Endothelial cell of umbilical vein (primary cell): ENCODE measurements around the gene SDR39U1. TPM values are rescaled to one million over a fixed set of nuclear protein-coding genes. Genes with fewer than 3 reads are reported as not detected.

Source experiments
- BruUV-seq: library from RNA; stranded (reverse); fragments of 400-500 nt; replicated peaks from 2 replicates; lab custom pipeline; 2021; lab: Mats Ljungman, UMichigan
- CTCF ChIA-PET: fragments of 300-600, 350-600 bp; sonication (Branson Sonifier 250); formaldehyde crosslinking; loops from one replicate; lab custom pipeline; 2021; ENCODE audit warnings: antibody characterized with exemption, inconsistent platforms; lab: Charles Lee
- POLR2A ChIA-PET: fragments of 300-600, 350-600 bp; sonication (Branson Sonifier 250); formaldehyde crosslinking; loops from one replicate; lab custom pipeline; 2021; ENCODE audit warnings: antibody characterized with exemption, inconsistent platforms; lab: Charles Lee
- DNase-seq: peaks from one replicate; pipeline ENCODE4 v3.0.0-alpha.2; 2011; ENCODE audit warnings: low read depth, low spot score
- FAIRE-seq: peaks from 2 replicates; lab custom pipeline; 2011; peaks lifted over from hg19 to GRCh38; lab: Jason Lieb, UNC
- H2AFZ ChIP-seq: 2 replicates; pipeline ENCODE4 v1.6.0; 2012; ENCODE audit warnings: low read depth, low read length, control low read depth, inconsistent platforms
- H3K27ac ChIP-seq: 2 replicates; pipeline ENCODE4 v1.5.1; 2011; ENCODE audit warnings: low read depth, mild to moderate bottlenecking, control low read depth, low read length, moderate library complexity; ENCODE audit not compliant: insufficient read depth
- H3K27me3 ChIP-seq, 2 experiments: 2 replicates each; pipeline versions ENCODE4 v1.6.0 to v1.6.1; 2011; ENCODE audit warnings: low read length in 2 of 2, mixed read lengths in 1 of 2; ENCODE audit not compliant: control insufficient read depth in 2 of 2, insufficient read depth in 2 of 2
- H3K36me3 ChIP-seq, 2 experiments: 2 replicates in 1 of 2; 3 replicates in 1 of 2; pipeline ENCODE4 v1.5.1; 2011; ENCODE audit warnings: low read length in 2 of 2, mild to moderate bottlenecking in 1 of 2, moderate library complexity in 1 of 2; ENCODE audit not compliant: control insufficient read depth in 2 of 2, insufficient read depth in 2 of 2; ENCODE audit errors: extremely low read depth in 1 of 2
- H3K4me1 ChIP-seq: 3 replicates; pipeline ENCODE4 v1.5.1; 2011; ENCODE audit warnings: mild to moderate bottlenecking, low read length; ENCODE audit not compliant: control insufficient read depth, insufficient read depth; ENCODE audit errors: extremely low read depth
- H3K4me2 ChIP-seq: 2 replicates; pipeline ENCODE4 v1.6.1; 2011; ENCODE audit warnings: low read length, control low read depth, mixed read lengths; ENCODE audit not compliant: insufficient read depth
- H3K4me3 ChIP-seq, 3 experiments: fragments of 200-600 bp in 1 of 3; sonication (generic), shearing (Covaris generic) in 1 of 3; replicated peaks in 1 of 3; 2 replicates each; pipeline ENCODE4 v1.5.1; 2011 to 2016; ENCODE audit warnings: control low read depth in 3 of 3, low read length in 3 of 3, mild to moderate bottlenecking in 2 of 3, inconsistent platforms in 1 of 3, low read depth in 1 of 3, moderate library complexity in 1 of 3; ENCODE audit not compliant: insufficient read depth in 1 of 3
- H3K79me2 ChIP-seq: 2 replicates; pipeline ENCODE4 v1.6.0; 2012; ENCODE audit warnings: low read length, inconsistent platforms; ENCODE audit not compliant: control insufficient read depth, insufficient read depth
- H3K9ac ChIP-seq: replicated peaks from 2 replicates; pipeline ENCODE3; 2011; ENCODE audit warnings: low read length, control low read depth; ENCODE audit not compliant: insufficient read depth; ENCODE audit errors: extremely low read depth
- H3K9me1 ChIP-seq: replicated peaks from 3 replicates; pipeline ENCODE4 v1.6.0; 2011; ENCODE audit warnings: mild to moderate bottlenecking, low read length; ENCODE audit not compliant: control insufficient read depth, insufficient read depth; ENCODE audit errors: extremely low read depth
- H3K9me3 ChIP-seq: replicated peaks from 2 replicates; pipeline ENCODE4 v1.5.1; 2012; ENCODE audit warnings: low read length, inconsistent platforms; ENCODE audit not compliant: control insufficient read depth, insufficient read depth
- H4K20me1 ChIP-seq: replicated peaks from 2 replicates; pipeline ENCODE3; 2011; ENCODE audit warnings: mild to moderate bottlenecking, low read length; ENCODE audit not compliant: control insufficient read depth, insufficient read depth; ENCODE audit errors: extremely low read depth
- MYC ChIP-seq: IDR thresholded peaks from one replicate; pipeline ENCODE4 v1.6.1; 2011; ENCODE audit warnings: mild to moderate bottlenecking, low read depth, low read length
- POLR2A ChIP-seq: IDR thresholded peaks from 2 replicates; pipeline ENCODE4 v1.6.1; 2012; ENCODE audit warnings: low read depth, mild to moderate bottlenecking, control low read depth, low read length
- POLR2AphosphoS5 ChIP-seq: IDR thresholded peaks from 2 replicates; pipeline ENCODE4 v1.6.1; 2012; ENCODE audit warnings: low read depth, mild to moderate bottlenecking, control low read depth, low read length, moderate library complexity; ENCODE audit not compliant: insufficient read depth
- dilution Hi-C: fragments of 300-500 bp; cut with MboI; formaldehyde crosslinking; loops from one replicate; pipeline ENCODE4 v1.15.0; 2019; ENCODE audit warnings: low sequenced_read_pairs; ENCODE audit not compliant: extremely low pct_ligation_motif_present
- intact Hi-C: fragments of 100-400 bp; cut with micrococcal nuclease; formaldehyde crosslinking; loops from one replicate; pipeline ENCODE4 v1.10.0; 2022
- polyA plus RNA-seq, 4 experiments: library from polyadenylated mRNA; depleted of rRNA in 3 of 4; stranded (reverse) in 3 of 4; unstranded in 1 of 4; fragments of >200 nt; gene quantifications; 2 replicates each; pipeline versions ENCODE4 v1.2.1 to v1.2.3, GENCODE V29; 2011 to 2012; ENCODE audit warnings: missing spikeins in 1 of 4
- total RNA-seq: library from RNA; stranded (reverse); gene quantifications from 2 replicates; pipeline ENCODE4 v1.2.3, GENCODE V29; 2021
- TF ChIP-seq, protein P1 (sequence below), 2 donors: IDR thresholded peaks; 1 replicate in 1 of 2; 2 replicates in 1 of 2; pipeline ENCODE4 v1.5.1; 2011; ENCODE audit warnings: low read length in 2 of 2, mild to moderate bottlenecking in 2 of 2, moderate library complexity in 2 of 2, control low read depth in 1 of 2, inconsistent platforms in 1 of 2, low read depth in 1 of 2; ENCODE audit not compliant: insufficient read depth in 1 of 2; ENCODE audit errors: extremely low read depth in 1 of 2

Gene SDR39U1
- total and polyA plus RNA-seq, 2 donors (not counting 3 experiments of a cell fraction or from before 2014, with no cell fraction given) = 40.2 to 72.6 TPM

DNA sequence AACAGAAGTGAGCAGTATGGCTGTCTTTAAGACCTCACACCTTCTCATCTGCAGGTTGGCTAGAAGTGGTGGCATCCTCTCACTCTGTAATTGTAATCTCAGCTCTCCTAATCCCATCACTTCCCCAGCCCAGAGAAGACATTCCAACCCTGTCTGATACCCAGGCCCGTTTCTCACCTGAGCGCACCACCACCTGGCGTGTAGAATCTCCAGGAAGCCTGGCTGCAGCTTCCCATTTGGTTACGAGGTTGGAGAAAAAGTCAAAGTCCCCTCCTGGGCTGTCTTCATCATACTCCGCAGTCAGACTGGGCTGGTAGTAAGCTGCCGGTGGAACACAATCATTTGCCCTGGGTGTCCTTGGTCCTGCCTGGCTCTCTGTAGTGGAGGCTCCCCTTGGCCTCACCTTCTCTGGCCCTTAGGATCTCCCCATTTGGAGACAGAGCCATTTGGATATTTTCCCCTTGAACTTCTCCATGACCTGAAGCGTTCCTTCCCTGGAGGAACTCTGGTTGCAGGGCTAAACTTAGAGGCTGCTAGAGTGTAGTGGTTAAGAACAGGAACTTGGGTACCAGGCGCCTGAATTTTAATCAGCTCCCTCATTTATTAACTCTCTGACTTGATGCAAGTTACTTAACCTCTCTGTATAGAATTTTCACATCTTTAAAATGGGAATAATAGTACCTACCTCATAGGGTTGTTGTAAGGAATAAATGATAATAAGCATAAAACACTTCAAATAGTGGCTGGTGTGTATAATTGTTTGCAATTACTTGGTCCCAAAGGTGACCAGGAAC lies 1.8 kb downstream of the SDR39U1 start:
- no peak overlapping the region for H2AFZ ChIP-seq
- H3K27ac ChIP-seq = no peak overlapping the region
- H3K9me1 ChIP-seq = no peaks in the 10 kb centered on the region
- FAIRE-seq (no peak), DNase-seq (no peak)
- H3K4me1 ChIP-seq = peaks cover 40% of the 10 kb centered on the region
- dilution Hi-C loops = no loop called here
- ChIA-PET POLR2A (interaction anchor here (1.5 kb wide), 1 partner anchor 11 kb away, joined by 5 read pairs; the partner anchor contains the start of genes CBLN3 and KHNYN), CTCF (interaction anchor here (1.2 to 2.2 kb wide), 6 partner anchors 9 to 144 kb away, joined by 3 to 31 read pairs (median 8); no protein-coding TSS in a partner anchor)
- H3K9me3 ChIP-seq = no peaks in the 10 kb centered on the region
- H3K4me2 ChIP-seq = no peak overlapping the region
- no peaks in the 10 kb centered on the region for H3K27me3 ChIP-seq
- no TSS peak for BruUV-seq
- peaks cover 2% of the 10 kb centered on the region for H3K79me2 ChIP-seq
- no peak overlapping the region for H3K4me3 ChIP-seq
- no peaks in the 10 kb centered on the region for H4K20me1 ChIP-seq
- peaks cover 7 to 23% of the 10 kb centered on the region in 2 experiments for H3K36me3 ChIP-seq
- intact Hi-C loops = loop anchor here (10.0 kb wide), 1 partner anchor 954 kb away; no protein-coding TSS in a partner anchor
- TF ChIP-seq MYC = no peak
- H3K9ac ChIP-seq = no peak overlapping the region

DNA sequence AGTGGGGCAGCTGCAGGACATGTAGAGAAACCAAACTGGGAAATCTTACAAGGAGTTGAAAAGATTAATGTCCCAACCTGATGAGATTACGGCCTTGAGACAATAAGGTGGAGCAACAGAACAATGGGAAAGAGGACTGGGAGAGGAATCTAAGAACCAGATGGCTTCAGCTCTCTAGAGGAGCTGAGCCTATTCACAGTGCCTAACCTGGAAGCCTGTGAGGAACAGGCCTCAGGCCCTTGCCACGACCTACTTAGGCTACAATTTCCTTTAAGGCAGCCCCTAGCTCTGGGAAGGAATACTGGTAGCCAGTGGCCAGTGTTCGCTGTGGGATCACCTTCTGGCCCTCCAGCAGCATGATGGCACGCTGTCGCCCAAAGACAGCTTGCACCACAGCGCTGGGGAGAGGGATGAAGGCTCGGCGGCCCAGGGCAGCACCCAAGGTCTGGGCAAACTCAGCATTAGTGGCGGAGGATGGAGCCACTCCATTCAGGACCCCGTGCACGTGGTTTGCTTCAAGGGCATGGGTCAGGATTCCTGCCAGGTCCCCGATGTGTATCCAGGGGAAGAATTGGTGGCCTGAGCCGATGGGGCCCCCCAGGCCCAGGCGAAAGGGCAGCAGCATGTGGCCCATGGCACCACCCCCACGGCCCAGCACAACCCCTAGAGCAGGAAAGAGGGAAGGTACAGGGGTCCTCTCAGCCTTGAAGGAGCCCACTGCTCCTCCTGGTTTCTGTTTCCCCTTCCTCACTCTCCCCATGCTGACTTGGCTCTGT lies 2.6 kb downstream of the SDR39U1 start:
- no peak for FAIRE-seq
- TF ChIP-seq, protein P1, sequence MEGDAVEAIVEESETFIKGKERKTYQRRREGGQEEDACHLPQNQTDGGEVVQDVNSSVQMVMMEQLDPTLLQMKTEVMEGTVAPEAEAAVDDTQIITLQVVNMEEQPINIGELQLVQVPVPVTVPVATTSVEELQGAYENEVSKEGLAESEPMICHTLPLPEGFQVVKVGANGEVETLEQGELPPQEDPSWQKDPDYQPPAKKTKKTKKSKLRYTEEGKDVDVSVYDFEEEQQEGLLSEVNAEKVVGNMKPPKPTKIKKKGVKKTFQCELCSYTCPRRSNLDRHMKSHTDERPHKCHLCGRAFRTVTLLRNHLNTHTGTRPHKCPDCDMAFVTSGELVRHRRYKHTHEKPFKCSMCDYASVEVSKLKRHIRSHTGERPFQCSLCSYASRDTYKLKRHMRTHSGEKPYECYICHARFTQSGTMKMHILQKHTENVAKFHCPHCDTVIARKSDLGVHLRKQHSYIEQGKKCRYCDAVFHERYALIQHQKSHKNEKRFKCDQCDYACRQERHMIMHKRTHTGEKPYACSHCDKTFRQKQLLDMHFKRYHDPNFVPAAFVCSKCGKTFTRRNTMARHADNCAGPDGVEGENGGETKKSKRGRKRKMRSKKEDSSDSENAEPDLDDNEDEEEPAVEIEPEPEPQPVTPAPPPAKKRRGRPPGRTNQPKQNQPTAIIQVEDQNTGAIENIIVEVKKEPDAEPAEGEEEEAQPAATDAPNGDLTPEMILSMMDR (IDR thresholded peaks at IDR 0.05; ENCODE audit: extremely low read depth in 1 of 2, insufficient read depth in 1 of 2, low read depth in 1 of 2, low read length in 2 of 2) = no peak
- TF ChIP-seq POLR2A (peak; percentile 57), POLR2AphosphoS5 (peak; percentile 32)
- BruUV-seq = no TSS peak
- Histone ChIP-seq H3K4me2 (no peak overlapping the region), H3K27ac (no peak overlapping the region), H3K36me3 (peaks cover 7 to 23% of the 10 kb centered on the region in 2 experiments), H3K9me3 (no peaks in the 10 kb centered on the region), H4K20me1 (no peaks in the 10 kb centered on the region), H3K4me3 (no peak overlapping the region), H2AFZ (no peak overlapping the region), H3K9me1 (no peaks in the 10 kb centered on the region), H3K4me1 (peaks cover 41% of the 10 kb centered on the region), H3K27me3 (no peaks in the 10 kb centered on the region), H3K9ac (no peak overlapping the region), H3K79me2 (peaks cover 2% of the 10 kb centered on the region)
- ChIA-PET POLR2A (no interaction called here), CTCF (interaction anchor here (1.3 kb wide), 1 partner anchor 74 kb away, joined by 5 read pairs; no protein-coding TSS in a partner anchor)
- DNase-seq = no peak
- dilution Hi-C loops (no loop called here), intact Hi-C loops (loop anchor here (10.0 kb wide), 1 partner anchor 955 kb away; no protein-coding TSS in a partner anchor)
